Activated naive CD4-positive, alpha-beta T cell treated with anti-CD3 and anti-CD28 coated beads, Interleukin-2, amount 10 ng/mL, durations not matched to agents 7 days and 5 days (primary cell): ENCODE measurements around the gene CCDC107.

Experiments used
- CTCF ChIA-PET: fragments of 350-600 bp; sonication (Branson Sonifier 250); formaldehyde crosslinking; loops from one replicate; lab custom pipeline; 2021; ENCODE audit warnings: antibody characterized with exemption; lab: Charles Lee
- DNase-seq: peaks from one replicate; pipeline ENCODE4 v3.0.0-alpha.2; 2020
- H3K27ac Mint-ChIP-seq: one replicate; pipeline ENCODE4 v1.8.0; 2021; ENCODE audit warnings: mild to moderate bottlenecking, moderate library complexity, mixed read lengths
- H3K27me3 Mint-ChIP-seq: one replicate; pipeline ENCODE4 v1.8.0; 2021; ENCODE audit warnings: mild to moderate bottlenecking, mixed read lengths
- H3K36me3 Mint-ChIP-seq: one replicate; pipeline ENCODE4 v1.8.0; 2021; ENCODE audit warnings: mixed read lengths
- H3K4me1 Mint-ChIP-seq: one replicate; pipeline ENCODE4 v1.8.0; 2021; ENCODE audit warnings: mixed read lengths
- H3K4me3 Mint-ChIP-seq: one replicate; pipeline ENCODE4 v1.8.0; 2021; ENCODE audit warnings: mild to moderate bottlenecking, moderate library complexity, mixed read lengths
- H3K9me3 Mint-ChIP-seq: one replicate; pipeline ENCODE4 v1.8.0; 2021; ENCODE audit warnings: mixed read lengths

The CCDC107 gene

DNA sequence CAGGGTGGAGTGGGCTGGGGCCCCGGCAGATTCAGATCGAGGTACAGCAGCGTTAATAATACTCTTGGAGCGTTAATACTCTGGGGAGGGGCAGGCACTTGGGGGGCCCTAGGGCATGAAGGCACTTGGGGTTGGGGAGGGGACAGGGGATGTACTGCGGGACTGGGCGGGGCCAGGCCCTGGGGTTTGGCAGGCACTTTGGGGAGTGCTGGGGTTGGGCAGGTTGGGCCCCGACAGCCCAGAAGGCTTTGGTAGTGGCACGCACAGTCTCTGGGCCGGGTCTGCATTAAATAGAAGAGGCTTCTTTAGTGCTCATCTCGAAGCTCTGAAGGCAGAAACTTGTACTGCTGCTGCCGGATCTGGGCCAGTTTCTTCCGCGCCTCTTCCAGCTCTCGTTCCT is 39.4 kb downstream of the CCDC107 start:
- H3K27me3 Mint-ChIP-seq, result no peaks in the 10 kb centered on the region
- H3K4me1 Mint-ChIP-seq, result no peaks in the 10 kb centered on the region
- H3K9me3 Mint-ChIP-seq, result no peaks in the 10 kb centered on the region
- no peak overlapping the region for H3K4me3 Mint-ChIP-seq
- H3K27ac Mint-ChIP-seq, result no peak overlapping the region
- no peak for DNase-seq
- CTCF ChIA-PET, result interaction anchor here (1.2 to 6.4 kb wide), 18 partner anchors 9 to 136 kb away, joined by 3 to 96 read pairs (median 14); partner anchors contain the start of genes ARHGEF39, CCDC107, CREB3 and GBA2
- H3K36me3 Mint-ChIP-seq, result peaks cover 21% of the 10 kb centered on the region

GRCh38 chr9:35698231-35698630 is 40.1 kb downstream of the CCDC107 start:
- no peaks in the 10 kb centered on the region for H3K4me1 Mint-ChIP-seq
- H3K4me3 Mint-ChIP-seq, result no peak overlapping the region
- CTCF ChIA-PET, result interaction anchor here (1.4 to 6.4 kb wide), 10 partner anchors 9 to 107 kb away, joined by 3 to 96 read pairs (median 22); partner anchors contain the start of genes ARHGEF39, CCDC107, CREB3 and RMRP
- no peaks in the 10 kb centered on the region for H3K9me3 Mint-ChIP-seq
- peaks cover 26% of the 10 kb centered on the region for H3K36me3 Mint-ChIP-seq
- H3K27me3 Mint-ChIP-seq, result no peaks in the 10 kb centered on the region
- no peak overlapping the region for H3K27ac Mint-ChIP-seq
- no peak for DNase-seq

DNA sequence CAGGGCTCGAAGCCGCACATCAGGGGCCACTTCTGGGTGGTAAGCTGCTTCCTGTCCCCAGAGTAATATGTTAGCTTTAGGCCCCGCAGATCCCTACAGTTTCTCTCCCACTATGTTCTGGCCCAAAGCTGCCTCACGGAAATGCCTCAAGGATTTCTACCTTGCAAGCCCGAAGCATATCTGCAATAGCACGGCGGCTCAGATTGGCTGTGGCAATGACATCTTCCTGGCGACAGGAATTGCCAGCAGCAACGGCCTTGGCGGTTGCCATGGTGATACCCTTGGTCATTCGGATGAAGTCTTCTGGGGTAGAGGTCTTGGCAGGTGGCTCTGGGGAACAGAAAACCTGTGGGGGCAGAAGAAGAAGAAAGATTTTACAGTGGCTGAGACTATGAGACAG is 41.9 kb downstream of the CCDC107 start:
- no peak overlapping the region for H3K4me3 Mint-ChIP-seq
- H3K27ac Mint-ChIP-seq, result no peak overlapping the region
- no peaks in the 10 kb centered on the region for H3K4me1 Mint-ChIP-seq
- H3K9me3 Mint-ChIP-seq, result no peaks in the 10 kb centered on the region
- CTCF ChIA-PET, result interaction anchor here (0.7 to 1.8 kb wide), 3 partner anchors 29 to 91 kb away, joined by 3 to 4 read pairs (median 4); no protein-coding TSS in a partner anchor
- H3K27me3 Mint-ChIP-seq, result no peaks in the 10 kb centered on the region
- no peak for DNase-seq
- H3K36me3 Mint-ChIP-seq, result peaks cover 42% of the 10 kb centered on the region

DNA sequence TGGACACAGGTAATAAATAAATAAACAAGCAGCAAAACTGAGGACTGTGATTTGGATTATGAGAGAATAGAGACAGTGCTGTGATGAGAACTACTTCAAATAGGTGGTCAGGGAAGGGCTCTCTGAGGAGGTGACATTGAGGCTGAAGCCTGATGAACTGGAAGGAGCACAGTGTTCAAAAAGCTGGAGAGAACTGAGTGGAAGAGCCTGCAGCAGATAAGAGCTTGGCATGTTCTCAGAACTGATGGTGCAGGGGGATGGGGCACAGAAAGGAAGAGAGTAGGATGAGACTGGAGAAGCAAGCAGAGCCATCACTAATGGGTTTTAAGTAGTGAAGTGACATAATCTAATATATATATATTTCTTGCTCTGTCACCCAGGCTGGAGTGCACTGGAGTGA is 42.9 kb downstream of the CCDC107 start:
- H3K4me1 Mint-ChIP-seq, result no peaks in the 10 kb centered on the region
- no peak overlapping the region for H3K4me3 Mint-ChIP-seq
- CTCF ChIA-PET, result interaction anchor here (0.6 to 1.8 kb wide), 4 partner anchors 26 to 82 kb away, joined by 3 to 4 read pairs (median 4); no protein-coding TSS in a partner anchor

GRCh38 chr9:35702696-35703095 is 44.6 kb downstream of the CCDC107 start:
- Mint-ChIP-seq H3K36me3 (peaks cover 45% of the 10 kb centered on the region), H3K4me3 (no peak overlapping the region), H3K27ac (no peak overlapping the region), H3K9me3 (no peaks in the 10 kb centered on the region), H3K27me3 (no peaks in the 10 kb centered on the region), H3K4me1 (no peaks in the 10 kb centered on the region)
- CTCF ChIA-PET, result interaction anchor here (1.2 kb wide), 1 partner anchor 99 kb away, joined by 3 read pairs; no protein-coding TSS in a partner anchor
- DNase-seq, result no peak

More for the DNA sequence above, 42.9 kb downstream of the CCDC107 start:
- DNase-seq, result no peak
- H3K9me3 Mint-ChIP-seq, result no peaks in the 10 kb centered on the region
- no peak overlapping the region for H3K27ac Mint-ChIP-seq
- H3K27me3 Mint-ChIP-seq, result no peaks in the 10 kb centered on the region
- peaks cover 45% of the 10 kb centered on the region for H3K36me3 Mint-ChIP-seq

DNA sequence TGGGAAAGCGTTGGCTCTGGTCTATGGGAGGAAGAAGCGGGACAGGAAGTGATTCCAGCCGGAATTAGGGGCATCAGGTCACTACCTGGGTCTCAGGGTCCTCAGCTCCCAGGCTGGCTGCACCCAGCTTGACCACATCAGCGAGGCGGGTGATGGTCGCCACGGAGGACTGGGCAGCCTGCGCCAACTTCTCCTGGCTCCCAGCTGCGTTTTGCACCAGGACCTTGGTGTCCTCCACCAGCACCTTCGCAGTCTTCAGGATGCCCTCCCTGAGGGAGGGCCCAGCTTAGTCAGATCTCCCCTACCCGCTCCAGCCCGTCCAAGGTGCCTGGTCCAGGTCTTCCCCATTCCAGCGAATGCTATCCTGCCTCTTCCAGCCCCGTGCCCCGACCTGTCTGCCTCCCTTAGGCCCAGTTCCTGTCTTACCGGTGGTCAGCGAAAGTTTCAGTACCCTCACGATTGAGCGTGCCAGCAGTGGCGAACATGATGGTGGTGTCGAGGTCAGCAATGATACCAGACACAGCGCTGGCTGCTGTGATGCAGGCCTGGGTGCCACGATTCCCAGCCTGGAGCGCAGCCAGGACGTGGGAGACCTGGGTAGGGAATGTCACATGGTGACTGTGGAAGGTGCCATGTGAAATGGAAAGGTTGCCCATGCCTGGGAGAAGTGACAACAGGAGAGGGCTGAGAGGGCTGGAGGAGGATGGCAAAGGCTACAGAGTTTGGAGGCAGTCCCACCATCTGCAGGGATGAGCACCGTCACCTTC is 46.0 kb downstream of the CCDC107 start:
- Mint-ChIP-seq H3K9me3 (no peaks in the 10 kb centered on the region), H3K27me3 (no peaks in the 10 kb centered on the region), H3K27ac (no peak overlapping the region), H3K4me3 (no peak overlapping the region), H3K4me1 (no peaks in the 10 kb centered on the region), H3K36me3 (peaks cover 54% of the 10 kb centered on the region)
- CTCF ChIA-PET, result interaction anchor here (1.0 kb wide), 1 partner anchor 44 kb away, joined by 3 read pairs; no protein-coding TSS in a partner anchor
- DNase-seq, result no peak

GRCh38 chr9:35705372-35705771 is 47.3 kb downstream of the CCDC107 start:
- no peak overlapping the region for H3K27ac Mint-ChIP-seq
- no peak overlapping the region for H3K4me3 Mint-ChIP-seq
- CTCF ChIA-PET, result interaction anchor here (0.5 to 4.8 kb wide), 2 partner anchors 10 to 89 kb away, joined by 3 to 41 read pairs; no protein-coding TSS in a partner anchor

DNA sequence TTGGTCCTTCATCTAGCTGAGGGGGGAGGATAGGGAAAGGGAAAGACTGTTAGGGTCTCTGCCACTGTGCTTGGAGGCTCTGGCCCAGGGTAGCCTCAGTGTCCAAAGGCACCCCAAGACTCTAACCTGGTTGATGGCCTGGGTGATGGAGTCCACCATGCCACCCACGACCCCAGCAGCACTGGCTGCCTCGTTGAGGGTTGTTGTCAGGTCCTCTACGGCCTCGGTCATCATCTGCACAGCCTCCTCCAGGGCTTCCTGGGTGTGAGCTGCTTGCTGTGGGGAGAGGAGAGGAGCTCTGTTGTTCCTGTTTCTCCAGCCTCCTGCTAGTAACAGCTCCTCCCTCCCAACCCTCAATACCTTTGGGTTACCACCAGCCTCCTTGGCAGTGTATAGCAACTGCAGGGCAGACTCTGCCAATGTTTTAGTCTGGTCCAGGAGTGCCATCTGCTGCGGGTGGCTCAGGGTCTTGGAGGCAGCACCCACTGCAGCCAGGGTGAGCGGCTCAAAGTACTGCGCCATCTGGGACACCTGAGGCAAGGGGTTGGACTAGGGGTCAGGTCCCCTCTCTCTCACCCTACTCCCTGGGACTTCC is 47.8 kb downstream of the CCDC107 start:
- Mint-ChIP-seq H3K4me3 (no peak overlapping the region), H3K4me1 (no peaks in the 10 kb centered on the region), H3K9me3 (no peaks in the 10 kb centered on the region), H3K27me3 (no peaks in the 10 kb centered on the region), H3K27ac (no peak overlapping the region), H3K36me3 (peaks cover 66% of the 10 kb centered on the region)
- DNase-seq, result no peak
- CTCF ChIA-PET, result interaction anchor here (0.5 to 4.8 kb wide), 4 partner anchors 10 to 95 kb away, joined by 3 to 41 read pairs (median 4); partner anchors contain the start of genes CCDC107 and RMRP

More at GRCh38 chr9:35705372-35705771, 47.3 kb downstream of the CCDC107 start:
- Mint-ChIP-seq H3K36me3 (peaks cover 61% of the 10 kb centered on the region), H3K4me1 (no peaks in the 10 kb centered on the region), H3K27me3 (no peaks in the 10 kb centered on the region), H3K9me3 (no peaks in the 10 kb centered on the region)
- no peak for DNase-seq

GRCh38 chr9:35706951-35707350 is 48.9 kb downstream of the CCDC107 start:
- no peak overlapping the region for H3K27ac Mint-ChIP-seq
- peaks cover 76% of the 10 kb centered on the region for H3K36me3 Mint-ChIP-seq
- H3K27me3 Mint-ChIP-seq, result no peaks in the 10 kb centered on the region
- CTCF ChIA-PET, result interaction anchor here (1.0 to 4.8 kb wide), 4 partner anchors 11 to 96 kb away, joined by 3 to 41 read pairs (median 6); partner anchors contain the start of genes CCDC107 and RMRP
- no peak overlapping the region for H3K4me3 Mint-ChIP-seq
- no peaks in the 10 kb centered on the region for H3K9me3 Mint-ChIP-seq
- DNase-seq, result no peak
- no peaks in the 10 kb centered on the region for H3K4me1 Mint-ChIP-seq

DNA sequence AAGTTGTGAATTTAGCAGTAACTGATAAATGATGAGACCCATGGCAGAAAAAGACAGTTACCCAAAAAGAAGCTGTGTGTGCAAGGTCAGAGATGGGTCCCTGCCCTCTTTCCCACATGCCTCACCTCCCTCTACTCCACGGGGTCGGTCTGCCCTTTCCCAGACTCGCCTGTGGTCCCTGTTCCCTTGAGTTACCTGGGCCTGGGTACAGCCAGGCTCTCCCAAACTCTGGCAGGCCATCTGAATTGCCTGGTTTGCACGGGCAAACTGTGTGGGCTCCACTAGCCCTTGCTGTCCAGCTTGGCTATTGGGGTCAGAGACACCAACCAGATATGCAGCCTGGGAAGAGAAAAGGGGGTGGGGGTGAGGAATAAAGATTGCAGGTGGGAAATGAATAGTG is 50.1 kb downstream of the CCDC107 start:
- no peak for DNase-seq
- H3K27ac Mint-ChIP-seq, result no peak overlapping the region
- H3K4me3 Mint-ChIP-seq, result no peak overlapping the region
- H3K36me3 Mint-ChIP-seq, result peaks cover 79% of the 10 kb centered on the region
- CTCF ChIA-PET, result interaction anchor here (1.4 to 4.8 kb wide), 3 partner anchors 12 to 97 kb away, joined by 5 to 41 read pairs (median 6); partner anchors contain the start of genes CCDC107 and RMRP
- H3K4me1 Mint-ChIP-seq, result no peaks in the 10 kb centered on the region
- H3K9me3 Mint-ChIP-seq, result no peaks in the 10 kb centered on the region
- H3K27me3 Mint-ChIP-seq, result no peaks in the 10 kb centered on the region

DNA sequence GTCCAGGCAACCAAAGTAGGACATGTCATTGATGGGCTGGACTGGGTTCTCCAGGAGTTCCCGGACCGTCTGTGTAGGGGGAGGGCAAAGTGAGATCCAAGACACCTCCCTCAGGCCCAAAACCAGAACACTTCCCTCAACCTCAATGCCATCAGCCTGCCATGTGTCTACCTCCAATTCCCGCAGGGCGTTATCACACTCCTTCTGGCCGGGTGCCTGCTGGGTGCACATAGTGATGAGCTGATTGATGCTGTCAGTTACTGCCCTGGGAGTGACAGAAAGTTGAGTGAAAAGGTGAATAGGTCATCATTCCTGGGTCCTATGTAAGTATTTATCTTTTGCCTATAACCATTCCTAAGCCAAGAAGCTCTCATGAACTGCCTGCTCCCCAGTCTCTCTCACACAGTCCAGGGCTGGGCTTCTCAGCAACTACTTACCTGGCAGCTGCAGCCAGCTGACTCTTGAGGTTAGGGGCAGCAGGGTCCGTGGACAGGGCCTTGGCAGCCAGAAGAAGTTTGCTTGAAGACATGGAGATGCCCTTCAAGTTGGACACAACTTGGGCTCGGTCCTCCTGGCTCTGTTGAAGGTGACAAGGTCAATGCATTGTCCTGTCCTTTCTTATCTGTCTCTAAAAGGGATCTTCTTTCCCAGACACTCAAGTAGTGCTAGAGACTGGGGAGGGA is 52.9 kb downstream of the CCDC107 start:
- Mint-ChIP-seq H3K9me3 (no peaks in the 10 kb centered on the region), H3K4me3 (no peak overlapping the region), H3K4me1 (no peaks in the 10 kb centered on the region), H3K36me3 (peaks cover 81% of the 10 kb centered on the region), H3K27me3 (no peaks in the 10 kb centered on the region), H3K27ac (peak overlapping the region; percentile 16)
- no peak for DNase-seq
- CTCF ChIA-PET, result interaction anchor here (1.0 to 6.7 kb wide), 2 partner anchors 14 to 107 kb away, joined by 3 to 31 read pairs; no protein-coding TSS in a partner anchor
